ENCODE measurements around the gene CATSPERZ.
"Not testable (repeated sequence)": the region's sequence is repeated elsewhere in the genome, so short reads cannot be mapped to it uniquely, and the experiment has no call there.

The CATSPERZ gene

DNA sequence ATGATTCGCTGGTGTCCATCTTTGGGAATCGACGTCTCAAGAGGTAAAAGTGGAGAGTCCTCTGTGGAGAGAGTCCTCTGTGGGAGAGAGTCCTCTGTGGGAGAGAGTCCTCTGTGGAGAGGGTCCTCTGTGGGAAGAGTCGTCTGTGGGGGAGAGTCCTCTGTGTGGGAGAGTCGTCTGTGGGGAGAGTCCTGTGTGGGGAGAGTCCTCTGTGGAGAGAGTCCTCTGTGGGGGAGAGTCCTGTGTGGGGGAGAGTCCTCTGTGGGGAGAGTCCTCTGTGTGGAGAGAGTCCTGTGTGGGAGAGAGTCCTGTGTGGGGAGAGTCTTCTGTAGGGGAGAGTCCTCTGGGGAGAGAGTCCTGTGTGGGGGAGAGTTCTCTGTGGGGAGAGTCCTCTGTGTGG, 20.9 kb downstream of the CATSPERZ start:
- TF ChIP-seq POLR2A (IDR thresholded peaks at IDR 0.05; ENCODE audit: extremely low read depth, insufficient read length) (no peak), MYC (IDR thresholded peaks at IDR 0.05; ENCODE audit: low read depth, low read length) (no peak)
- TF ChIP-seq, protein P1, sequence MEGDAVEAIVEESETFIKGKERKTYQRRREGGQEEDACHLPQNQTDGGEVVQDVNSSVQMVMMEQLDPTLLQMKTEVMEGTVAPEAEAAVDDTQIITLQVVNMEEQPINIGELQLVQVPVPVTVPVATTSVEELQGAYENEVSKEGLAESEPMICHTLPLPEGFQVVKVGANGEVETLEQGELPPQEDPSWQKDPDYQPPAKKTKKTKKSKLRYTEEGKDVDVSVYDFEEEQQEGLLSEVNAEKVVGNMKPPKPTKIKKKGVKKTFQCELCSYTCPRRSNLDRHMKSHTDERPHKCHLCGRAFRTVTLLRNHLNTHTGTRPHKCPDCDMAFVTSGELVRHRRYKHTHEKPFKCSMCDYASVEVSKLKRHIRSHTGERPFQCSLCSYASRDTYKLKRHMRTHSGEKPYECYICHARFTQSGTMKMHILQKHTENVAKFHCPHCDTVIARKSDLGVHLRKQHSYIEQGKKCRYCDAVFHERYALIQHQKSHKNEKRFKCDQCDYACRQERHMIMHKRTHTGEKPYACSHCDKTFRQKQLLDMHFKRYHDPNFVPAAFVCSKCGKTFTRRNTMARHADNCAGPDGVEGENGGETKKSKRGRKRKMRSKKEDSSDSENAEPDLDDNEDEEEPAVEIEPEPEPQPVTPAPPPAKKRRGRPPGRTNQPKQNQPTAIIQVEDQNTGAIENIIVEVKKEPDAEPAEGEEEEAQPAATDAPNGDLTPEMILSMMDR (IDR thresholded peaks at IDR 0.05; ENCODE audit: low read depth, low read length) = no peak
- TF ChIP-seq, protein P2, sequence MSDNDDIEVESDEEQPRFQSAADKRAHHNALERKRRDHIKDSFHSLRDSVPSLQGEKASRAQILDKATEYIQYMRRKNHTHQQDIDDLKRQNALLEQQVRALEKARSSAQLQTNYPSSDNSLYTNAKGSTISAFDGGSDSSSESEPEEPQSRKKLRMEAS (IDR thresholded peaks at IDR 0.05; ENCODE audit: low read depth, low read length) = no peak
- no peak for DNase-seq (ENCODE audit: low read depth)
- no peak overlapping the region for H3K4me3 ChIP-seq (ENCODE audit: low read depth, low read length)

DNA sequence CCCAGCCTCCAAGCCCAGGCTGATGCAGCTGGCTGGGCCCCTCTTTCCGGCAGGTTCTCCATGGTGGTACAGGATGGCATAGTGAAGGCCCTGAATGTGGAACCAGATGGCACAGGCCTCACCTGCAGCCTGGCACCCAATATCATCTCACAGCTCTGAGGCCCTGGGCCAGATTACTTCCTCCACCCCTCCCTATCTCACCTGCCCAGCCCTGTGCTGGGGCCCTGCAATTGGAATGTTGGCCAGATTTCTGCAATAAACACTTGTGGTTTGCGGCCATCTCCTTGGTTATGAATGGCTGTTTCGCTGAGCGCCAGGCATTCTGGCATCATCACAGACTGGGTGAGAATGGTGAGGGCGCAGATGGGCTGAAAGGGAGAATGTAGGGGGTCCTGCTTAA, 21.4 kb downstream of the CATSPERZ start:
- H3K4me3 ChIP-seq (ENCODE audit: low read depth, low read length) = no peak overlapping the region
- no peak for DNase-seq (ENCODE audit: low read depth)
- no peak for TF ChIP-seq MYC (IDR thresholded peaks at IDR 0.05; ENCODE audit: low read depth, low read length)
- TF ChIP-seq, protein P2 (IDR thresholded peaks at IDR 0.05; ENCODE audit: low read depth, low read length) = no peak
- TF ChIP-seq, protein P1 (IDR thresholded peaks at IDR 0.05; ENCODE audit: low read depth, low read length) = no peak
- no peak for TF ChIP-seq POLR2A (IDR thresholded peaks at IDR 0.05; ENCODE audit: extremely low read depth, insufficient read length)

DNA sequence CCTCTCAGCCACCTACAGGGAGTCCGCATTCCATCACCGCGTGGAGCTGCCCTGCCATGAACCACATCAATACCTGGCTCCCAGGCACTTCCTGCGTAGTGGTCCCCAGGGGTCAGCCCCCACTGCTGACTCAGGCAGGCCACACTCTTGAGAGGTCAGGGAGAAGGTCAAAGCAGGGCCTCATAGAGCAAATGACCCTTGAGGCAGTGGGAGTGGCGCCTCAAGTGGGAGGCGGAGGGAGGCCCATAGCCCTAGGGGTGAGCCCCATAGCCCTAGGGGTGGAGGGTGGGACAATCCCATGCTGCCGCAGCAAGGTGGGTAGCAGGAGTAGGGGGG, 22.7 kb downstream of the CATSPERZ start:
- no peak overlapping the region for H3K4me3 ChIP-seq (ENCODE audit: low read depth, low read length)
- TF ChIP-seq, protein P2 (IDR thresholded peaks at IDR 0.05; ENCODE audit: low read depth, low read length) = no peak
- no peak for TF ChIP-seq MYC (IDR thresholded peaks at IDR 0.05; ENCODE audit: low read depth, low read length)
- TF ChIP-seq, protein P1 (IDR thresholded peaks at IDR 0.05; ENCODE audit: low read depth, low read length) = no peak
- TF ChIP-seq POLR2A (IDR thresholded peaks at IDR 0.05; ENCODE audit: extremely low read depth, insufficient read length) = no peak
- no peak for DNase-seq (ENCODE audit: low read depth)

DNA sequence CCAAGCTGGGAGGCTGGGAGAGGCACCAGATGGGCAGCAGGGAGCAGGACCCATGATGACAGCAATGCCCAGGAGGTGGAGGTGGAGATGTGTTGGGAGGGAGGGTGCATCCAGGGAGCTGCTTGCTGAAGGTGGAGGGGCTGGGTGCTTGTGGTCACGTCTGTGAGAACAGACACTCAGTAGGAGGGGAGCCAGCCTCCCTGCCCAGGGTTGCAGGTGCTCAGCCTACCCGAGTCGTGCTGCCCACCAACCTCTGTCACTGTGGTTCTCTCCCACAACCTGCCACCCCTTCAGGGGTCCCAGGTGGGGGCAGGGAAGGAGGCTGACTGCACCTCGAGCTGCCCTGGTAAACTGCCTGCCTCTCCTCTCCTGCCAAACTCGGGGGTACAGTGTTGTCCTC, 23.2 kb downstream of the CATSPERZ start:
- DNase-seq (ENCODE audit: low read depth) = no peak
- H3K4me3 ChIP-seq (ENCODE audit: low read depth, low read length) = no peak overlapping the region
- TF ChIP-seq, protein P1 (IDR thresholded peaks at IDR 0.05; ENCODE audit: low read depth, low read length) = no peak
- TF ChIP-seq MYC (IDR thresholded peaks at IDR 0.05; ENCODE audit: low read depth, low read length) = no peak
- TF ChIP-seq, protein P2 (IDR thresholded peaks at IDR 0.05; ENCODE audit: low read depth, low read length) = no peak
- no peak for TF ChIP-seq POLR2A (IDR thresholded peaks at IDR 0.05; ENCODE audit: extremely low read depth, insufficient read length)

DNA sequence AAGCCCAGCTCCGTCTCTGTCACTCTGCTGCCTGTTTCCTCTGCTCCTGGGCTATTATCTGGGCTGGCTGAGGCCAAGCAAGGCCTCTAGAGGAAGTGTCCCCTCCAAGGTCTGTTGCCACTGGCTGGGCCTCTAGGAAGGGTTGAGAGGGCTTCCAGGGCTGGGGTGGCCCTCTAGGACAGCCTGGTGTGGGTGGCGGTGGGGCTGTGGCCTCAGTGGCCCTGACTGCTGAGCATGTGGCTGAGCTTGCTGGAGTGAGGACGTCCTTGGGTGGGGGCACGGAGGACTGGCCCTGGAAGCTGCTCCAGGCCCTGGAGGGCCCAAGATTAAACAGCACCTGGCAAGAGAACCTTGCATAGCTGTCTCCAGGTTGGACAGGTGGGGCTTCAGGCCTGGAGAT, 23.8 kb downstream of the CATSPERZ start:
- not testable (repeated sequence) for H3K4me3 ChIP-seq (ENCODE audit: low read depth, low read length); DNase-seq (ENCODE audit: low read depth)

DNA sequence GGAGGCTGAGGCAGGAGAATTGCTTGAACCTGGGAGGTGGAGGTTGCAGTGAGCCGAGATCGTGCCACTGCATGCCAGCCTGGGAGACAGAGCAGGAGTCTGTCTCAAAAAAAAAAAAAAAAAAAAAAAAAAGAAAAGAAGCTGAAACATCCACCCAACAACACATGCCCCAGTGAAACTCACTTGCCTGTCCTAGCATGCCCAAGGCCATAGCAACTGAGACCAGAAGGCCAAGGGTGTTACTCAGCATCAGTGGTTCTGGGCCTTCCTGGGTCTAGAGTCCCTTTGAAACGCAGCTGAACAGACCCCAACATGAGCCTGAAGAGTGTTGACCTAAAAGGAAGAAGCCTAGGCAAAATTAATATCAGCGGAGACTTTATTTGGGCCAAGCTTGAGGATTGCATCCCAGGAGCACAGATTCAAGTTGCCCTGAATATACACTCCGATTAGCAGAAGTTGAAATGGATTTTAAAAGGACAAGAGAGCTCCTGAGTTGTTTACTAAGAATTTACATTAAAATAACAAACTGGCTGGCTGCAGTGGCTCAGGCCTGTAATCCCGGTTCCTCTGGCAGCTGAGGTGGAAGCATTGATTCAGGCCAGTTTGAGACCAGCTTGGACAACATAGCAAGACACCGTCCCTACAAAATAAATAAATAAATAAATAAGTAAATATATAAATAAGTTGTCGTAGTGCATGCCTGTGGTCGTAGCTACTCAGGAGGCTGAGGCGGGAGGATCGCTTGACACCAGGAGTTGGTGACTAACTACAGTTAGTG, 24.7 kb downstream of the CATSPERZ start:
- H3K4me3 ChIP-seq (ENCODE audit: low read depth, low read length) = no peak overlapping the region
- DNase-seq (ENCODE audit: low read depth) = no peak
- TF ChIP-seq, protein P2 (IDR thresholded peaks at IDR 0.05; ENCODE audit: low read depth, low read length) = no peak
- TF ChIP-seq, protein P1 (IDR thresholded peaks at IDR 0.05; ENCODE audit: low read depth, low read length) = no peak
- TF ChIP-seq MYC (IDR thresholded peaks at IDR 0.05; ENCODE audit: low read depth, low read length) (no peak), POLR2A (IDR thresholded peaks at IDR 0.05; ENCODE audit: extremely low read depth, insufficient read length) (no peak)
